Stimulated activated CD8-positive, alpha-beta memory T cell treated with anti-CD3 and anti-CD28 coated beads, Interleukin-7, amount 100 ng/mL, for 1 hour (primary cell): Measurements from ENCODE around the gene SRGAP2C.
"Not testable (repeated sequence)": the region's sequence is repeated elsewhere in the genome, so short reads cannot be mapped to it uniquely, and the experiment has no call there.

ENCODE experiments used
- DNase-seq, 2 donors: peaks; one replicate each; pipeline ENCODE4 v3.0.0-alpha.2; 2020; ENCODE audit warnings: low read depth in 2 of 2

Gene SRGAP2C

GRCh38 chr1:121278777-121279547, 94.2 kb downstream of the SRGAP2C start:
- DNase-seq = not testable (repeated sequence)

- DNase-seq = not testable (repeated sequence)
Measured at GRCh38 chr1:121279548-121279898, 94.7 kb downstream of the SRGAP2C start.

- DNase-seq = not testable (repeated sequence)
Measured at GRCh38 chr1:121280699-121281317, 96.0 kb downstream of the SRGAP2C start.

- not testable (repeated sequence) for DNase-seq
Measured at GRCh38 chr1:121281480-121281879, 96.7 kb downstream of the SRGAP2C start.

- not testable (repeated sequence) for DNase-seq
Measured at GRCh38 chr1:121283587-121284180, 98.9 kb downstream of the SRGAP2C start.

- not testable (repeated sequence) for DNase-seq
Measured at GRCh38 chr1:121292590-121292989, 107.8 kb downstream of the SRGAP2C start.

- DNase-seq = not testable (repeated sequence)
Measured at GRCh38 chr1:121293263-121294204, 108.8 kb downstream of the SRGAP2C start.

GRCh38 chr1:121294205-121294570, 109.4 kb downstream of the SRGAP2C start:
- DNase-seq = not testable (repeated sequence)

- DNase-seq = not testable (repeated sequence)
Measured at GRCh38 chr1:121296563-121296962, 111.8 kb downstream of the SRGAP2C start.

- not testable (repeated sequence) for DNase-seq
Measured at GRCh38 chr1:121298529-121298928, 113.8 kb downstream of the SRGAP2C start.

- DNase-seq = not testable (repeated sequence)
Measured at GRCh38 chr1:121299514-121300149, 114.9 kb downstream of the SRGAP2C start.

- not testable (repeated sequence) for DNase-seq
Measured at GRCh38 chr1:121301876-121302275, 117.1 kb downstream of the SRGAP2C start.

- not testable (repeated sequence) for DNase-seq
Measured at GRCh38 chr1:121307759-121308158, 123.0 kb downstream of the SRGAP2C start.

- not testable (repeated sequence) for DNase-seq
Measured at GRCh38 chr1:121315509-121315908, 130.7 kb downstream of the SRGAP2C start.

- DNase-seq = not testable (repeated sequence)
Measured at GRCh38 chr1:121316081-121316480, 131.3 kb downstream of the SRGAP2C start.

- not testable (repeated sequence) for DNase-seq
Measured at GRCh38 chr1:121317491-121318468, 133.0 kb downstream of the SRGAP2C start.

- not testable (repeated sequence) for DNase-seq
Measured at GRCh38 chr1:121318687-121319086, 133.9 kb downstream of the SRGAP2C start.

GRCh38 chr1:121321660-121322059, 136.9 kb downstream of the SRGAP2C start:
- not testable (repeated sequence) for DNase-seq

GRCh38 chr1:121324726-121325125, 140.0 kb downstream of the SRGAP2C start:
- DNase-seq = not testable (repeated sequence)

GRCh38 chr1:121332141-121332540, 147.4 kb downstream of the SRGAP2C start:
- not testable (repeated sequence) for DNase-seq
